HG02885 (cell line): ENCODE results near the gene COG8.
A peak's percentile ranks its signal among the peaks of the same experiment; 100 is the strongest.
"Not testable (repeated sequence)": the region's sequence is repeated elsewhere in the genome, so short reads cannot be mapped to it uniquely, and the experiment has no call there.

Source experiments
- ATAC-seq: cut with Tn5 transposase; IDR thresholded peaks from one replicate; pipeline ENCODE4 v1.9.1; 2021; ENCODE audit warnings: mild to moderate bottlenecking; ENCODE audit not compliant: unreplicated experiment, poor library complexity

The COG8 gene, protein sequence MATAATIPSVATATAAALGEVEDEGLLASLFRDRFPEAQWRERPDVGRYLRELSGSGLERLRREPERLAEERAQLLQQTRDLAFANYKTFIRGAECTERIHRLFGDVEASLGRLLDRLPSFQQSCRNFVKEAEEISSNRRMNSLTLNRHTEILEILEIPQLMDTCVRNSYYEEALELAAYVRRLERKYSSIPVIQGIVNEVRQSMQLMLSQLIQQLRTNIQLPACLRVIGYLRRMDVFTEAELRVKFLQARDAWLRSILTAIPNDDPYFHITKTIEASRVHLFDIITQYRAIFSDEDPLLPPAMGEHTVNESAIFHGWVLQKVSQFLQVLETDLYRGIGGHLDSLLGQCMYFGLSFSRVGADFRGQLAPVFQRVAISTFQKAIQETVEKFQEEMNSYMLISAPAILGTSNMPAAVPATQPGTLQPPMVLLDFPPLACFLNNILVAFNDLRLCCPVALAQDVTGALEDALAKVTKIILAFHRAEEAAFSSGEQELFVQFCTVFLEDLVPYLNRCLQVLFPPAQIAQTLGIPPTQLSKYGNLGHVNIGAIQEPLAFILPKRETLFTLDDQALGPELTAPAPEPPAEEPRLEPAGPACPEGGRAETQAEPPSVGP

DNA sequence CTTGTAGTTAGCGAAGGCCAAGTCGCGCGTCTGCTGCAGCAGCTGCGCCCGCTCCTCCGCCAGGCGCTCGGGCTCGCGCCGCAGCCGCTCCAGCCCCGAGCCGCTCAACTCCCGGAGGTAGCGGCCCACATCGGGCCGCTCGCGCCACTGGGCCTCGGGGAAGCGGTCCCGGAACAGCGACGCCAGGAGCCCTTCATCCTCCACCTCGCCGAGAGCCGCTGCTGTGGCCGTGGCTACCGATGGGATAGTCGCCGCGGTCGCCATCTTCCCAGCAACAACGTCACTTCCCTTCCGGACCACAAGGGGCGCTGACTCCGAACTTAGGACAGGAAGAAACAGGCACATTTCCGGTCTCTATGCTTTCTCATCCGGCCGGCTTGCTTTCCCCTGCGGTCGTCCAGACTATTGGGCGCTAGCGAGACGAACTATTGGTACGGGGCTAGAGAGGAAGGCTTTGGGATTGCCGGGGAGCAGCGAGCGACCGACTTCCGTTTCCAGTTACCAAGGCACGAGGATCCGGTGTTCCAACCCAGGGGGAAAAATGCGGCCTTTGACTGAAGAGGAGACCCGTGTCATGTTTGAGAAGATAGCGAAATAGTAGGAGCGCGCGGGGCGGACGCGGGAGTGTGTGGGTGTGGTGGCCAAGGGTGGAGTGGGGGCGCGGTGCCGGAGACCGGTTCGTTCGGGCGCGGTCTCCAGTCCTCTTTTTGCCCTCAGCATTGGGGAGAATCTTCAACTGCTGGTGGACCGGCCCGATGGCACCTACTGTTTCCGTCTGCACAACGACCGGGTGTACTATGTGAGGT is at the start of gene COG8, which contains the start of gene NIP7:
TSS of gene COG8 (minus strand) at position 276 of the 806 bp plus-strand sequence. CDS start at position 264, 12 bp downstream.
TSS of gene NIP7 (plus strand) at position 484 of the 806 bp plus-strand sequence. CDS start at position 542, 58 bp downstream.
- peak; percentile 89 for ATAC-seq

DNA sequence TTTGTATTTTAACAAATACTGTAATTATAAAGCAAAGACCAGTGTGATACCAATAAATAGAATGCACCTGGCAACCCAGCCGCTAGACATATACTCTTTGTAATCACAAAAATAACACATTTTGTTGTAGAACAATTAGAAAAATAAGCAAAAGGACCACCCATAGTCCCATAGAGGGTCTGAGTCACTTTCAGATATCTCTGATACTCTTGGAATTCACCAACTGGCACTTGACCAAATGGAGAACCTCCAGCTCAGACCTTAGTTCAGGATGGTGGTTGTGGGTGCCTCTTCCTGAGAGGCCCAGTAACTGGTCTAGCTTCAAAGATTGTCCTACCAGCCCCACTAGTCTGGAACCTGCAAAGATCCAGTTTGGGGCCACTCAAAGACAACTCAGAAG is 47.2 kb upstream of the COG8 start:
- ATAC-seq = no peak

DNA sequence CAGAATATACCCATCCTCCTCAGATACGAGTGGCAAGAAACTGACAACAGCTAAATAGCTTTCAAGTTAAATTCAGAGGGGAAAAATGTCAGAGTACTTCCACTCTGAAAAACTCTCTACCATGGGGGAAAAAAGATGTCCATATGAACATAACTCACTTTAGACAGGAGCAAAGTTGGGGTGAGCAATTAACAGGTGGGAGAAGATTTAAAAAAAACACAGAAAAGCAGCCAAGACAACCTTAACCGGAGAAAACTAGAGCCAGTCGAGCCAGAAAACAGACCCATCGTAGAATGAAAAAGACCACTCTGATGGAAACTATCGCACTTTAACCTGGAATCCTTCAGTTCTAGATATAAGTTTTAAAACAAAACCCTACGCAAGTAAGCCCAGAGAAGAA is 45.6 kb upstream of the COG8 start:
- no peak for ATAC-seq

DNA sequence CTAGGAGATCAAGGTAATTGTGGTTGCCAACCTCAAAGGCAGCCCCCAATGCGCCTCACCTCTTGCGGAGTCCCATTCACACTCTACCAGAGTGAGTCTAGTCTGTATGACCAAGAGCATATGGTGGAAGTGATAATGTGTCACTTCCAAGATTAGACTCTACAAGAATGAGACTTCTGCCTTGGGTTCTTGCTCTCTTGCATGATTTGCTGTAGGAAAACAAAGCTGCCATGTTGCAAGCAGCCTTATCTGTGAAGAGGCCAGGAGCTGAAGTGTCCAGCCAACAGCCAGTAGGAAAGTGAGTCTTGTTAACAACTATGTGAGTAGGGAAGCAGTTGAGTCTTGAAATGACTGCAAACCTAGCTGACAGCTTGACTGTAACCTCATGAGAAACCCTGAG is 43.1 kb upstream of the COG8 start:
- ATAC-seq = no peak

DNA sequence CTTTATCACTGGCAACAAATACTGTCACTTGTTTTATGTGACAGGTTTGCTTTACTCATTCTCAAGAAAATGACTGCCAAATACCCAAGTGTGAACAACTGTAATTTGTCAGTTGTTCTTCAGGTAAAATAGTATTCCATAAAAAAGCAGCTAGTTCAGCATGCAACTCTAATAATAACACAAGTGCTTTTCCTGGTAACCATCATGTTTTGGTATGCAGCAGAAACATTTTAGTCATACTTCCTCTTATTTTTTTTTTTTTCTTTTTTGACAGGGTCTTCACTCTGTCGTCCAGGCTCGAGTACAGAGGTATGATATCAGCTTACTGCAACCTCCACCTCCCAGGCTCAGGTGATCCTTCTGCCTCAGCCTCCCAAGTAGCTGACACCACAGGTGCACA is 41.9 kb upstream of the COG8 start:
- no peak for ATAC-seq

DNA sequence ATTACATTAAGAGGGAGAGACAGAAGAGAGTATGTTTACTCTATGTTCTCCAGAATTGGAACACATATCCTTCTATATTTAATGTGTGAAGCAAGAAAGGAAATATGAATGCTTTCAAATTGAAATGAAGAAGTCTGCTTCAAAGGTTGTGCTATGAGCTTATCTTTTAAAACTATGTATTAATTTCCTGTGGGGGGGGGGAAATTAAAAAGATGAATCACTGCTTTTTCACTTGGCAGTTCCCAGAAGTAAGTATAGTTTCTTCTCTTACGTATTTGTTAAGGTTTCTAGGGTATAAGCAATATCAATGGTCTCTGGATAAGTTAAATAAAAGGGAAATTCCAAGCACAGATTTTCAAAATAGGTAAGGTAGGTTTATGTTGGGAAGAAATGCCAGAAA is 39.4 kb upstream of the COG8 start:
- no peak for ATAC-seq

DNA sequence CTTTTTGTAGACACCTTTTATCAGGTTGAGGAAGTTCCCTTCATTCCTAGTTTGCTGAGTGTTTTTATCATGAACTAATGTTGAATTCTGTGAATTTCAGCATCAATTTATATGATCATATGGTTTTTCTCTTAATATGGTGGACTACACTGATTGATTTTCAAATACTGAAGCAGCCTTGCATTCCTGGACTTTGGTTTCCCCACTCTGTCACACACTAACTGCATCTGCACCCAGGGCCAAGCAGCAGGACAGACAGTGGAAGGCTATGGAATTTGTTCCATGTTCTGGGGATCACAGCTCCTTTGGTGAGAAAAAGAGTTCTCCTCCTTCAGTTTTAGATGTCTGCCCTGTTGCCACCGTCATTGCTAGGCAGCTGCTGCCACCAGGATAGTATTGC is 38.7 kb upstream of the COG8 start:
- ATAC-seq = no peak

DNA sequence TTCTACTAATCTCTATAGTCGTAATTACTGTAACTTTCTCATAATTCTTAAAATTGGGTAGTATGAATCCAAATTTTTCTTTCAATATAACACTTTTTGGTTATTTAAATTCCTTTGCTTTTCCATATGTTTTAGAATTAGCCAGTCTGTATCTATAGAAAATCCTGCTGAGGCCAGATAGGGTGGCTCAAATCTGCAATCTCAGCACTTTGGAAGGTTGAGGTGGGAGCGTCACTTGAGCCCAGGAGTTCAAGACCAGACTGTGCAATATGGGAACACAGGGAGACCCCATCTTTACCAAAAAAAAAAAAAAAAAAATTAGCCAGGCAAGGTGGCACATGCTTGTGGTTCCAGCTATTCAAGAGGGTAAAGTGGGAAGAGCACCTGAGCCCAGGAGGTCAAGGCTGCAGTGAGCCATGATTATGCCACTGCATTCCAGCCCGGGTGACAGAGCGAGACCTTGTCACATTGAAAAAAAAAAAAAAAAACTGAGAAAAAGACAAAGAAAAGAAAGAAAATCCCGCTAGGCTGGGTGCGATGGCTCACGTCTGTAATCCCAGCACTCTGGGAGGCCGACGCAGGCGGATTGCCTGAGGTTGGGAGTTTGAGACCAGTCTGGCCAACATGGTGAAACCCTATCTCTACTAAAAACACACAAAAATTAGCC is 37.2 kb upstream of the COG8 start:
- no peak for ATAC-seq

DNA sequence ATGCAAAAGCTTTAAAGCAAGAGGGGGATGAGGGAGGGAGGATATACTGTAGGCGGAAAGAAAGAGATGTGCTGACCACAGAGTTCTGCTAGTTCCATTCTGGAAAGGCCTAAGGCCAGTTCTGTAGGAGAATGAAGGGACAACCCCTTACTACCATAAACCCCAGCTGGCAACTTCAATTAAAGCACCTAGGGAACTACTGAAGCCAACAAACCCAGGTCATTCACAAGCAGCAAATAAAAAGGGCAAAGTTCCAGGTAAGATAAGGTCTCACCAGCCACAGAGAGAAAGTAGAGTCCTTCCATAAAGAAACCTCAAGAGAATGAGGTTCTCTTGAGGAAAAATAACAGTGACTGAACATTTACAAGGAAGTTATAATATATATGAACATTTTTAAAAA is 33.7 kb upstream of the COG8 start:
- no peak for ATAC-seq

DNA sequence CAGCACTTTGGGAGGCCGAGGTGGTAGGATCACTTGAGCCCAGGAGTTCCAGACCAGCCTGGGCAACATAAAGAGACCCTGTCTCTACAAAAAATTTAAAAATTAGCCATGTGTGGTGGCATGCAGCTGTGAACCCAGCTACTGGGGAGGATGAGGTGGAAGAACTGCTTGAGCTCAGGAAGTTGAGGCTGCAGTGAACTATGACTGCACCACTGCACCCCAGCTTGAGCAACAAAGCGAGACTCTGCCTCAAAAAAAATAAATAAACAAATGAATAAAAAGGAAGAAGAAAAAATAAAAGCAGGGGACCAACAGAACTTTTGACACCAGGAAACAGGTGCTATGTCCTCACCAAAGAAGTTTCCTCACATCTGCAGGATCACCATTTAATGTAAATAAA is 32.2 kb upstream of the COG8 start:
- ATAC-seq = no peak

DNA sequence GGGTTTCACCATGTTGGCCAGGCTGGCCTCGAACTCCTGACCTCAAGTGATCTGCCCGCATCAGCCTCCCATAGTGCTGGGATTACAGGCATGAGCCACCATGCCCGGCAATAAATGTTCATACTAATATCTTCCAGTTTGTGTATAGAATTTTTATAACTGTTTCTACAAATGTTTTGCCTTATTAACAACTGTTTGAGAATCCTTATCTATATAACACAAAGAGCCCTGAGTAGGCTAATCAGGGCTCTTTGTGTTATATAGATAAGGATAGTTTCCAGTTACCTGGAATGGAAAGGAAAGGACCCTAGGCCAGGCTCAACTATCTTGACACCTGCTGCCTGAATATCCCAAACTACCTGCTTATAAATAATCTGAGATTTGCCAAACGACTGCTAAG is 29.5 kb upstream of the COG8 start:
- ATAC-seq = no peak

DNA sequence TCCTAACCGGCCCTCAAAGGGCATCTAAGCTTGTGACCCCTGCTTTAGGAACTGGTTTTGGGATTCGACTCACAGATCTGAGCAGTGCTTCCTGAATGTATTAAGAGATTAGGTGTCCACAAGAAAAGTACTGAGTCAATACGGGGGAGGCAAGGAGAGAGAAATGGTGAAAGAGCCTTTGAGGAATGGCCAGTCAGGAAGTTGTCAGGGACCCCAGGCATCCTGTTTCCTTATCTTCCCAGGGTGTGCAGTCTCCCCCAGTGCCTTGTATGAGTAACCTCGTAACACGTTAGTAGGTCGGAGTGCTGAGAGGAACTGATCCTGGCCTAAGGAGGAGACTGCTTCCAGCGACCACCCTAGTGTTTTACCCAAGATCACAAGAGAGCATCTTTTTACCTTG is 28.6 kb upstream of the COG8 start:
- no peak for ATAC-seq

DNA sequence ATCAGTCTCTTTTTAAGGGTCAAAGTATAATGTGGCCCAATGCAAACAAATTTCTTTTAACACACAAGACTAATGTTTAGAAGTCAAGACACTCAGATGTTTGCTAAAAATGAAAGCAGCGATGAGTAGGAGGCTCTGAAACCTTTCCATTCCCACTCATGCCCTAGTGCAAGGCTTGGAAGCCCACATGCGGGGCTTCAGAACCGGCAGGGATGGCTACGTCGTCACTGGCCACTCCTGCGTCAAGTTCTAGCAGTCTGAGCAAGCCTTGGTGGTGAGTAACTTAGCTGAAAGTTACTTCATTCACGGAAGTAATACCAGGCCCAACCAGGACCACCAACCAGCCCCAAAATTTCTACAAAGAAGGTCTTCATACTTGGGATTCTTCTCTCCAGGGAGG is 27.1 kb upstream of the COG8 start:
- ATAC-seq = no peak

DNA sequence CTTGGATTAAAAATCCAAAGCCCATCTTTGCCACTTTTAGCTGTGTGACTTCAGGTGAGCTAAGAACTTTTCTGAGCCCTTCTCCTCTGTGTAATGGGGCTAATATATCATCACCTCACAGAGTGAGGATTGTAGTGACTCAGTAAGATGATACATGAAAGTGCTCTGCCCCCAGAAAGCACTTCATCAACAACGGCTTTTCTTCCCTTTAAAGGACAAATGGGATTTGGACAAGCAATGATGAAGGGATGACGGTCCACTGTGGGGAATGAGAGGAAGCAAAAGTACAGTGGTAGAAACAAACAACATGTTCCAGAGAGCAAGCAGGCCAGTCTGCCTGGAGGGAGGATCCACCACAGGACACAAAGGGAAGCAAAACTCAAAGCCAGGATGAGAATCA is 26.5 kb upstream of the COG8 start:
- no peak for ATAC-seq

DNA sequence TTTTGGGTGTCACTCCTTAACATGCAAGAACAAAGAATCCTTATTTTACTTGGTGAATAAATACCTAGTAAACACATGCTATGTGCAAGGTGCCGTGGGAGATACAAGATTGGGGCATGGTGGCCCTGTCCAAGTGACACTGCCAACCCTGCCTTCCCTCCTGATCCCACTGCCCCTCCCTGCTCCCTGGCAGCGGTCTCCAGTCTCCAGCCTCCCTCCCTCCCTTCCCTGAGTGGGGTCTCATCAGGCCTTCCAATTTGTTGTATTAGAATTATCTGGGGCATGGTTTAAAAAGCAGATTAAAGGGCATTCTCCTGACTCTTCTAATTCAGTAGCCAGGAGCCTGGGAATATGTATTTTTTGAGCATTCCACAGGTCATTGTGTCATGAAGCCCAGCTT is 24.7 kb upstream of the COG8 start:
- no peak for ATAC-seq

DNA sequence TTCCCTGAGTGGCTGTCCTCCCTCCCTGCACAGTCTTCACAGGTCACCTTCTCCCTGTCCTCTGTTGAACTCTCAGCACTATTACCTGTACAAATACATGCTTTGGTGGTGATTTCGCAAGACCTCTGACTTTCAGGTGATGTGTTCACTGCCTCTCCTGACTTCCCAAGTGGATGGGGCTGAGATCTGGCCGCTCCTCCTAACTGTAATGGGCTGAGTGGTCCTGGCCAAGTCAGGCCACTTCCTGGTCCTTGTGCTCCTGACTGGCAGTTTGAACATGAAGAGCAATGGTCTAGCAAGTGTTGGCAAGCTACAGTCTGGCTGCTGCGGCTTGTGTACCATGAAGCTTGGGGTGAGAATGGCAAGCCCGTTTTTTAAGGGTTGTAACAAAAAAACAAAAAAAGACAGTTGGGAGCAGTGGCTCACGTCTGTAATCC is 23.9 kb upstream of the COG8 start:
- ATAC-seq = no peak

DNA sequence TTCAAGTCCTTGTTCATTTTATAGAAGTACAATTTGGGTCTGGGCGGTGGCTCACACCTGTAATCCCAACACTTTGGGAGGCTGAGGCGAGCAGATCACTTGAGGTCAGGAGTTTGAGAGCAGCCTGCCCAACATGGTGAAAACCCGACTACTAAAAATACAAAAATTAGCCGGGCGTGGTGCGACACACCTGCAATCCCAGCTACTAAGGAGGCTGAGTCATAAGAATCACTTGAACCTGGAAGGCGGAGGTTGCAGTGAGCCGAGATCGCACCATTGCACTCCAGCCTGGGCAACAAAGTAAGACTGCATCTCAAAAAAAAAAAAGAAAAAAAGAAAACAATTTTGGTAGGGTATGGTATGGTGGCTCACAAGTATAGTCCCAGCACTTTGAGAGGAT is 20.7 kb upstream of the COG8 start:
- ATAC-seq = not testable (repeated sequence)

DNA sequence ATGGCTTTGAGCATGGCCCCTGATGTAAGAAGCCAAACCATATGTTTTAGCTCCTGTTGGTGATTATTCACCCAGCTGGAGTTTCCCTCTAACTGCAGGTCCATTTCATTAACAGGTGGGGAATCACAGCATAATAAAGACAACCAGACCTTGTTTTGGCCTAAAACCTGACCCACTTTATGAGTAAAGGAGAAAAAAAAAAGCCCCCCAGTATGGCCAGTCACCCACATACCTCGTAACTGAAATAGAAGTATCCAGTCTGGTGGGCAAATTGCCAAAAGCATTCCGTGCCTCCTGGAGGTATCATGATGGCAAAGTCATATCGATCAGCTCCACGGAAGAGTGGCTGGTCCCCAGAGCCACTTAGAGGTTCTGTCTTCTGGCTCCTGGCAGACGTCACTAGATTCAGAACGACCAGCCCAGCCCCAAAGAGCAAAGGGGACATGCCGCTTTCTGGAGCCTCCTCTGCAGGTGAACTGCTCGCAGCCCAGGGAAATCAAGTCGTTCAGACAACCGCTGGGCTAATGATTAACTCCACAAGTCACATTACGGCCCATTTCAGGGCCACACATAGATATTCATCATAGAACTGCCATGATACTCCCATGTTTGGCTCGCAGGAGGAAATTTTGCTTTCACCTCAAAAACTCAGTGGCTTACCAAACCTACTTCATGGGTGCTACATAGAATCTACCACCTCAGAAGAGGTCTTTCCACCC is 12.1 kb upstream of the COG8 start, which contains the start of gene TMED6:
TSS of gene TMED6 (minus strand) at position 478 of the 719 bp plus-strand sequence. CDS start at position 445, 33 bp downstream.
- no peak for ATAC-seq

DNA sequence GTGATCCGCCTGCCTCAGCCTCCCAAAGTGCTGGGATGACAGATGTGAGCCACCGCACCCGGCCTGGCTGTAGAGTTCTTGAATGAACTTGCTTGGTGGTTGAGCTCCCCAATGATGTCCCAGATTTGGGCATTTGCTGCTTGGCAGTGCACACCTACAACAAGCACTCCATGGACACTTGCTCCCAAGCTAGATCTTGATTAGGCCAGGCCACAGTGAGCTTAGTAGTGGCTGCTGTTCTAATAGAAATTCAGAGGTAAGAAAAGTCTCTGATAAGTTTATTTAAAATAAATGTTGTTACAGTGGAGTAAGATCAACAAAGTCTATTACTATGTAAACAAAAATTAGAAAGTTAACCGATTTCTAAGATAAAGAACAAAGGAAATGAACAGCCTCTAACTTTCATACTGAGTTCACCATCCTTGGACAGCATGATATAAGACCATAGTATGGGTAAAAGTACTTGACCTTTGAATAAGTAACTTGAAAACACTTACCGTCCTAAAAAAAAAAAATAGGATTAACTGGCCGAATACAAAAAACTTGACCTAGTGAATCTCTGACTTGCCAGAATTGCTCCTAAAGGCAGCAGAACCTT is 11.3 kb upstream of the COG8 start:
- no peak for ATAC-seq
